HG03135 (cell line): Measurements from ENCODE around the gene SEPTIN5.
"Not testable (repeated sequence)": the region's sequence is repeated elsewhere in the genome, so short reads cannot be mapped to it uniquely, and the experiment has no call there.

Source experiments
- ATAC-seq: cut with Tn5 transposase; IDR thresholded peaks from one replicate; pipeline ENCODE4 v1.9.1; 2021; ENCODE audit warnings: mild to moderate bottlenecking, moderate library complexity; ENCODE audit not compliant: unreplicated experiment

Gene SEPTIN5

GRCh38 chr22:19680287-19680881, 33.9 kb upstream of the SEPTIN5 start:
- no peak for ATAC-seq

GRCh38 chr22:19680911-19681862, 33.1 kb upstream of the SEPTIN5 start:
- no peak for ATAC-seq

GRCh38 chr22:19681863-19682245, 32.4 kb upstream of the SEPTIN5 start:
- ATAC-seq: no peak

- no peak for ATAC-seq
Observed at GRCh38 chr22:19686946-19687345, 27.4 kb upstream of the SEPTIN5 start.

GRCh38 chr22:19687561-19688300, 26.6 kb upstream of the SEPTIN5 start:
- no peak for ATAC-seq

- no peak for ATAC-seq
Observed at GRCh38 chr22:19688301-19689290, 25.7 kb upstream of the SEPTIN5 start.

GRCh38 chr22:19689408-19689807, 24.9 kb upstream of the SEPTIN5 start:
- no peak for ATAC-seq

- no peak for ATAC-seq
Observed at GRCh38 chr22:19691007-19691720, 23.1 kb upstream of the SEPTIN5 start.

GRCh38 chr22:19691721-19692341, 22.5 kb upstream of the SEPTIN5 start:
- no peak for ATAC-seq

- no peak for ATAC-seq
Observed at GRCh38 chr22:19693581-19693980, 20.7 kb upstream of the SEPTIN5 start.

- no peak for ATAC-seq
Observed at GRCh38 chr22:19693981-19694670, 20.2 kb upstream of the SEPTIN5 start.

GRCh38 chr22:19694696-19695095, 19.6 kb upstream of the SEPTIN5 start:
- no peak for ATAC-seq

- ATAC-seq: no peak
Observed at GRCh38 chr22:19696504-19697276, 17.6 kb upstream of the SEPTIN5 start.

- ATAC-seq: not testable (repeated sequence)
Observed at GRCh38 chr22:19697871-19698270, 16.4 kb upstream of the SEPTIN5 start.

- ATAC-seq: no peak
Observed at GRCh38 chr22:19700790-19701419, 13.4 kb upstream of the SEPTIN5 start.

- ATAC-seq: no peak
Observed at GRCh38 chr22:19701420-19702145, 12.7 kb upstream of the SEPTIN5 start.

- no peak for ATAC-seq
Observed at GRCh38 chr22:19703869-19704268, 10.4 kb upstream of the SEPTIN5 start.
